Adrenal gland (tissue), 12 donors: ENCODE data around the gene NUP98. TPM values are rescaled to one million over a fixed set of nuclear protein-coding genes. Genes with fewer than 3 reads are reported as not detected.
"Not testable (repeated sequence)": the region's sequence is repeated elsewhere in the genome, so short reads cannot be mapped to it uniquely, and the experiment has no call there.

Source experiments
- DNase-seq, 7 donors: peaks; one replicate each; pipeline ENCODE4 v3.0.0-alpha.2; 2019 to 2020
- H3K27ac ChIP-seq, 5 donors: fragments of 200-600 bp; sonication (generic) in 4 of 5; 1 replicate in 3 of 5; 2 replicates in 2 of 5; pipeline versions ENCODE4 v1.5.1 to v1.8.0; 2016 to 2020; ENCODE audit warnings: mild to moderate bottlenecking in 1 of 5
- H3K27me3 ChIP-seq: fragments of 200-600 bp; 2 replicates; pipeline ENCODE4 v1.8.0; 2021
- H3K36me3 ChIP-seq, 2 donors: fragments of 200-600 bp; replicated peaks in 1 of 2; 1 replicate in 1 of 2; 2 replicates in 1 of 2; pipeline versions ENCODE4 v1.5.1 to v1.8.0; 2018 to 2022
- H3K4me1 ChIP-seq, 2 donors: fragments of 200-600 bp; replicated peaks in 1 of 2; 1 replicate in 1 of 2; 2 replicates in 1 of 2; pipeline versions ENCODE4 v1.5.1 to v1.8.0; 2018 to 2021
- H3K4me3 ChIP-seq, 4 donors: fragments of 200-600 bp; sonication (generic) in 3 of 4; one replicate each; pipeline ENCODE4 v1.5.1; 2016 to 2018
- H3K9me3 ChIP-seq, 3 donors: fragments of 200-600 bp; sonication (generic) in 1 of 3; replicated peaks in 1 of 3; 1 replicate in 2 of 3; 2 replicates in 1 of 3; pipeline versions ENCODE4 v1.5.1 to v1.8.0; 2016 to 2021
- POLR2A ChIP-seq, 2 donors: fragments of 450-650 bp; IDR thresholded peaks; one replicate each; pipeline ENCODE4 v1.6.1; 2017; ENCODE audit warnings: antibody characterized with exemption in 2 of 2, mild to moderate bottlenecking in 2 of 2, moderate library complexity in 1 of 2
- WGBS, 4 donors: extraction: QIAGEN DNeasy Blood & Tissue Kit in 2 of 4; methylation state at CpG; one replicate each; pipeline versions ENCODE4 v1.1.5 to v1.1.7; 2013 to 2017; 5-methylcytosine and 5-hydroxymethylcytosine counted together
- intact Hi-C, 2 donors: fragments of 100-400 bp; cut with DNase I; formaldehyde crosslinking; loops; one replicate each; pipeline versions ENCODE4 v1.14.1 to v1.15.0; 2022 to 2023
- polyA plus RNA-seq, 3 donors: library from polyadenylated mRNA; stranded (reverse); fragments of 200-250 nt in 2 of 3; fragments of 350-450 nt in 1 of 3; fragmentation: Illumina TruSeq in 1 of 3; extraction: RNeasy Lipid Tissue Mini Kit (QIAGEN cat#74804) in 1 of 3; gene quantifications; one replicate each; pipeline ENCODE4 v1.2.3, GENCODE V29; 2013 to 2014
- total RNA-seq, 9 donors: library from RNA; depleted of rRNA in 4 of 9; stranded (reverse); fragments of >200 nt in 4 of 9; fragments of 120-200 nt in 1 of 9; fragmentation: NEBNext Ultra II Directional in 1 of 9; extraction: Animal tissue kit (Norgen Biotek cat#: 25700) in 1 of 9; gene quantifications; one replicate each; pipeline versions ENCODE4 v1.1.0 to v1.2.4, GENCODE V29; 2013 to 2023
- TF ChIP-seq, protein P1 (sequence below), 6 experiments: fragments of 450-650 bp in 4 of 6; fragments of 200-600 bp in 2 of 6; sonication (generic) in 1 of 6; IDR thresholded peaks; 1 replicate in 5 of 6; 2 replicates in 1 of 6; pipeline versions ENCODE4 v1.5.1 to v1.8.0; 2016 to 2021; ENCODE audit warnings: antibody characterized with exemption in 6 of 6, mild to moderate bottlenecking in 2 of 6, moderate library complexity in 1 of 6
- donor health status: healthy with polysubstance abuse.
- donor health status: Bipolar disorder and iron deficiency.
- donor health status: DM: yes; HTN: yes; CAD: no.
- donor health status: DM: no; HTN: no; CAD: no.
- donor health status: DM: no; HTN: no; CAD: no.
- donor health status: DM: yes; HTN: yes; CAD: no.

NUP98 gene
- total and polyA plus RNA-seq, 12 donors = 14.6 to 226 (median 56.9) TPM

DNA sequence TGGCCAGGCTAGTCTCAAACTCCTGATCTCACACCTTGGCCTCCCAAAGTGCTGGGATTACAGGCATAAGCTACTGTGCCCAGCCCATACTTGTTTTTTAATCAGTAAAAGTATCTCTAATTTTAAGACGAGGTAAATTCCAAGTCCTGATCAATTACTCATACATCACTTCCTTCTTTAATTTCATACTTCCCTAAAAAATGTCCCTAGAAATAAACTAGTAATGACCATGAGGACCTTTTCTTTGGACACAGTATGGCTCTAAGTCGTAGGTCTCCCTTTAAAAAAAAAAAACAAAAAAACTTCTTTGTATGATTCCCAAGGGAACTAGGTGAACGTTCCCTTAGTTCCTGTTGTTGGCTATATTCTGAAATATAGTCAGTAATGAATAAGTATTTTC is 29.8 kb downstream of the NUP98 start:
- intact Hi-C loops = no loop called here
- TF ChIP-seq, protein P1, sequence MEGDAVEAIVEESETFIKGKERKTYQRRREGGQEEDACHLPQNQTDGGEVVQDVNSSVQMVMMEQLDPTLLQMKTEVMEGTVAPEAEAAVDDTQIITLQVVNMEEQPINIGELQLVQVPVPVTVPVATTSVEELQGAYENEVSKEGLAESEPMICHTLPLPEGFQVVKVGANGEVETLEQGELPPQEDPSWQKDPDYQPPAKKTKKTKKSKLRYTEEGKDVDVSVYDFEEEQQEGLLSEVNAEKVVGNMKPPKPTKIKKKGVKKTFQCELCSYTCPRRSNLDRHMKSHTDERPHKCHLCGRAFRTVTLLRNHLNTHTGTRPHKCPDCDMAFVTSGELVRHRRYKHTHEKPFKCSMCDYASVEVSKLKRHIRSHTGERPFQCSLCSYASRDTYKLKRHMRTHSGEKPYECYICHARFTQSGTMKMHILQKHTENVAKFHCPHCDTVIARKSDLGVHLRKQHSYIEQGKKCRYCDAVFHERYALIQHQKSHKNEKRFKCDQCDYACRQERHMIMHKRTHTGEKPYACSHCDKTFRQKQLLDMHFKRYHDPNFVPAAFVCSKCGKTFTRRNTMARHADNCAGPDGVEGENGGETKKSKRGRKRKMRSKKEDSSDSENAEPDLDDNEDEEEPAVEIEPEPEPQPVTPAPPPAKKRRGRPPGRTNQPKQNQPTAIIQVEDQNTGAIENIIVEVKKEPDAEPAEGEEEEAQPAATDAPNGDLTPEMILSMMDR (IDR thresholded peaks at IDR 0.05) = no peak
- no peak for TF ChIP-seq POLR2A (IDR thresholded peaks at IDR 0.05)
- Histone ChIP-seq H3K27me3 (no peaks in the 10 kb centered on the region), H3K4me3 (no peak overlapping the region), H3K36me3 (peaks cover 0 to 100% of the 10 kb centered on the region in 2 donors), H3K27ac (no peak overlapping the region), H3K9me3 (no peaks in the 10 kb centered on the region), H3K4me1 (no peaks in the 10 kb centered on the region)
- DNase-seq = no peak
- WGBS, 4 donors = 64 to 83% (median 81%) methylated on average over 3 of the region's 3 CpGs

- WGBS, 4 donors = 89 to 91% (median 91%) methylated on average over 9 of the region's 9 CpGs
- H3K4me1 ChIP-seq, intact Hi-C loops, H3K9me3 ChIP-seq, H3K27me3 ChIP-seq, H3K27ac ChIP-seq, H3K4me3 ChIP-seq: not testable (repeated sequence)
- H3K36me3 ChIP-seq = peaks cover 0 to 99% of the 10 kb centered on the region in 2 donors
- DNase-seq = peak in 1 of 7 donors; percentile 35
These were observed 30.5 kb downstream of the NUP98 start for GRCh38 chr11:3766836-3767235.

- 94 to 100% (median 97%) methylated on average over 4 of the region's 4 CpGs for WGBS, 4 donors
- Histone ChIP-seq H3K27ac (no peak overlapping the region), H3K9me3 (no peaks in the 10 kb centered on the region), H3K36me3 (peaks cover 0 to 99% of the 10 kb centered on the region in 2 donors), H3K27me3 (no peaks in the 10 kb centered on the region), H3K4me3 (no peak overlapping the region), H3K4me1 (no peaks in the 10 kb centered on the region)
- TF ChIP-seq, protein P1 (IDR thresholded peaks at IDR 0.05) = no peak
- TF ChIP-seq POLR2A (IDR thresholded peaks at IDR 0.05) = no peak
- DNase-seq = no peak
- intact Hi-C loops = no loop called here
These were observed 33.1 kb downstream of the NUP98 start for GRCh38 chr11:3764266-3764665.

DNA sequence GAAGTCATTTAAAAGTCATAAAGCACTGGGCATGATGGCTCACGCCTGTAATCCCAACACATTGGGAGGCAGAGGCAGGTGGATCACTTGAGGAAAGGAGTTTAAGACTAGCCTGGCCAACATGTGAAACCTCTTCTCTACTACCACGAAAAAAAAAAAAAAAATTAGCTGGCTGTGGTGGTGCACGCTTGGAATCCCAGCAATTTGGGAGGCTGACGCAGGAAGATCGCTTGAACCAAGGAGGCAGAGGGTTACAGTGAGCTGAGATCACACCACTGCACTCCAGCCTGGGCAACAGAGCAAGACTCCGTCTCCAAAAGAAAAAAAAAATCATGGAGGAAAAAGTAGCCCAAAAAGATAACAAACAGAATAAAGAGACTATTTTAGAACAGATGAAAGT is 42.2 kb downstream of the NUP98 start:
- TF ChIP-seq, protein P1 (IDR thresholded peaks at IDR 0.05) = no peak
- TF ChIP-seq POLR2A (IDR thresholded peaks at IDR 0.05) = no peak
- Histone ChIP-seq H3K4me1 (no peaks in the 10 kb centered on the region), H3K27ac (no peak overlapping the region), H3K9me3 (no peaks in the 10 kb centered on the region), H3K27me3 (no peaks in the 10 kb centered on the region), H3K36me3 (peaks cover 0 to 79% of the 10 kb centered on the region in 2 donors), H3K4me3 (no peak overlapping the region)
- no peak for DNase-seq
- WGBS, 4 donors = 91 to 97% (median 95%) methylated on average over 6 of the region's 6 CpGs
- intact Hi-C loops = no loop called here

DNA sequence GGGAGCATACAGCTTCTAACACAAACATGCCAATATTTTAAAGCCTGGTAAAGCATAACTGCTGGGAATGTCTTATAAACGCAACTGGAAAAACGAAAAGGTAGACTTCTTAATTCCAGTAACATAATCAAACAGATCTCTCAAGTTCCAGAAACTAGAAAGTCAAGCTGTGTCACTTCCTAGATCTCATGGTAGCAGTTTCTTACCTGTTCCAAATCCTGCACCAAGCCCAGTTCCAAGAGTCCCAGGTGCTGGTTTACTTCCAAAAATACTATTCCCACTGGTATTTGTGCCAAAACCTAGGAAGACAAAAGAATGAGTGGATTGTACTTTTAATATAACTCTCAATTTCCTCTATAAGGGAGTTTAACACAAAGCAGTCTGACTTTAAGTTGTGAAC is 44.2 kb downstream of the NUP98 start:
- Histone ChIP-seq H3K9me3 (no peaks in the 10 kb centered on the region), H3K36me3 (peaks cover 0 to 69% of the 10 kb centered on the region in 2 donors), H3K4me1 (no peaks in the 10 kb centered on the region), H3K27ac (no peak overlapping the region), H3K27me3 (no peaks in the 10 kb centered on the region), H3K4me3 (no peak overlapping the region)
- intact Hi-C loops = no loop called here
- 92 to 98% (median 97%) methylated on average over 2 of the region's 2 CpGs for WGBS, 4 donors
- TF ChIP-seq, protein P1 (IDR thresholded peaks at IDR 0.05) = no peak
- TF ChIP-seq POLR2A (IDR thresholded peaks at IDR 0.05) = no peak
- DNase-seq = no peak
